Gastroesophageal sphincter (tissue), 4 donors: ENCODE data around the gene INSR. TPM values are rescaled to one million over a fixed set of nuclear protein-coding genes. Genes with fewer than 3 reads are reported as not detected.

Experiments
- ATAC-seq: fragments of 150-250 bp; one replicate; pipeline ENCODE4 v1.9.1; 2016; ENCODE audit warnings: mild to moderate bottlenecking, moderate library complexity
- H3K27ac ChIP-seq, 4 donors: fragments of 200-600 bp; sonication (generic) in 3 of 4; 1 replicate in 3 of 4; 2 replicates in 1 of 4; pipeline ENCODE4 v1.5.1; 2016 to 2019
- H3K27me3 ChIP-seq: fragments of 200-600 bp; sonication (generic); one replicate; pipeline ENCODE4 v1.5.1; 2019
- H3K36me3 ChIP-seq, 2 donors: fragments of 200-600 bp; sonication (generic); one replicate each; pipeline ENCODE4 v1.5.1; 2019; ENCODE audit warnings: control low read depth in 1 of 2
- H3K4me1 ChIP-seq, 3 donors: fragments of 200-600 bp; sonication (generic); 1 replicate in 2 of 3; 2 replicates in 1 of 3; pipeline ENCODE4 v1.5.1; 2016 to 2019; ENCODE audit warnings: control low read depth in 2 of 3
- H3K4me3 ChIP-seq, 2 donors: fragments of 200-600 bp; sonication (generic); one replicate each; pipeline ENCODE4 v1.5.1; 2019; ENCODE audit warnings: mild to moderate bottlenecking in 1 of 2, moderate library complexity in 1 of 2
- H3K9me3 ChIP-seq, 3 donors: fragments of 200-600 bp; sonication (generic); one replicate each; pipeline ENCODE4 v1.5.1; 2017 to 2019; ENCODE audit warnings: control low read depth in 2 of 3
- EP300 ChIP-seq: sonication (generic); formaldehyde crosslinking; IDR thresholded peaks from one replicate; pipeline ENCODE4 v1.6.1; 2017; ENCODE audit warnings: antibody characterized with exemption, mild to moderate bottlenecking
- POLR2A ChIP-seq, 2 donors: fragments of 450-650 bp; IDR thresholded peaks; one replicate each; pipeline ENCODE4 v1.6.1; 2017; ENCODE audit warnings: antibody characterized with exemption in 2 of 2, mild to moderate bottlenecking in 2 of 2, moderate library complexity in 1 of 2
- POLR2AphosphoS5 ChIP-seq: sonication (generic); formaldehyde crosslinking; IDR thresholded peaks from one replicate; pipeline ENCODE4 v1.6.1; 2017; ENCODE audit warnings: antibody characterized with exemption
- WGBS, 2 donors: methylation state at CpG; one replicate each; pipeline ENCODE4 v1.1.5; 2018; ENCODE audit warnings: low coverage in 1 of 2; 5-methylcytosine and 5-hydroxymethylcytosine counted together
- total RNA-seq, 4 donors: library from RNA; depleted of rRNA; stranded (reverse); fragments of >200 nt; gene quantifications; one replicate each; pipeline ENCODE4 v1.1.0, GENCODE V29; 2016
- TF ChIP-seq, protein P1 (sequence below), 4 experiments: fragments of 200-600 bp in 2 of 4; fragments of 450-650 bp in 2 of 4; sonication (generic) in 1 of 4; IDR thresholded peaks; one replicate each; pipeline ENCODE4 v1.5.1; 2017 to 2019; ENCODE audit warnings: antibody characterized with exemption in 4 of 4, mild to moderate bottlenecking in 2 of 4, moderate library complexity in 2 of 4

Gene INSR
- total RNA-seq, 4 donors from 2014 or later = 67.6 to 95.6 (median 81.2) TPM

GRCh38 chr19:7106711-7107657 is 187.2 kb downstream of the INSR start:
- no peaks in the 10 kb centered on the region for H3K36me3 ChIP-seq
- H3K27ac ChIP-seq = no peak overlapping the region
- ATAC-seq = no peak
- H3K4me1 ChIP-seq = no peaks in the 10 kb centered on the region
- no peak overlapping the region for H3K4me3 ChIP-seq
- H3K9me3 ChIP-seq = no peaks in the 10 kb centered on the region
- WGBS, 2 donors = 77 to 83% methylated on average over 10 of the region's 10 CpGs
- H3K27me3 ChIP-seq = peaks cover 6% of the 10 kb centered on the region
- TF ChIP-seq POLR2A (IDR thresholded peaks at IDR 0.05) (no peak), EP300 (no peak), POLR2AphosphoS5 (no peak)
- TF ChIP-seq, protein P1, sequence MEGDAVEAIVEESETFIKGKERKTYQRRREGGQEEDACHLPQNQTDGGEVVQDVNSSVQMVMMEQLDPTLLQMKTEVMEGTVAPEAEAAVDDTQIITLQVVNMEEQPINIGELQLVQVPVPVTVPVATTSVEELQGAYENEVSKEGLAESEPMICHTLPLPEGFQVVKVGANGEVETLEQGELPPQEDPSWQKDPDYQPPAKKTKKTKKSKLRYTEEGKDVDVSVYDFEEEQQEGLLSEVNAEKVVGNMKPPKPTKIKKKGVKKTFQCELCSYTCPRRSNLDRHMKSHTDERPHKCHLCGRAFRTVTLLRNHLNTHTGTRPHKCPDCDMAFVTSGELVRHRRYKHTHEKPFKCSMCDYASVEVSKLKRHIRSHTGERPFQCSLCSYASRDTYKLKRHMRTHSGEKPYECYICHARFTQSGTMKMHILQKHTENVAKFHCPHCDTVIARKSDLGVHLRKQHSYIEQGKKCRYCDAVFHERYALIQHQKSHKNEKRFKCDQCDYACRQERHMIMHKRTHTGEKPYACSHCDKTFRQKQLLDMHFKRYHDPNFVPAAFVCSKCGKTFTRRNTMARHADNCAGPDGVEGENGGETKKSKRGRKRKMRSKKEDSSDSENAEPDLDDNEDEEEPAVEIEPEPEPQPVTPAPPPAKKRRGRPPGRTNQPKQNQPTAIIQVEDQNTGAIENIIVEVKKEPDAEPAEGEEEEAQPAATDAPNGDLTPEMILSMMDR (IDR thresholded peaks at IDR 0.05) = no peak

DNA sequence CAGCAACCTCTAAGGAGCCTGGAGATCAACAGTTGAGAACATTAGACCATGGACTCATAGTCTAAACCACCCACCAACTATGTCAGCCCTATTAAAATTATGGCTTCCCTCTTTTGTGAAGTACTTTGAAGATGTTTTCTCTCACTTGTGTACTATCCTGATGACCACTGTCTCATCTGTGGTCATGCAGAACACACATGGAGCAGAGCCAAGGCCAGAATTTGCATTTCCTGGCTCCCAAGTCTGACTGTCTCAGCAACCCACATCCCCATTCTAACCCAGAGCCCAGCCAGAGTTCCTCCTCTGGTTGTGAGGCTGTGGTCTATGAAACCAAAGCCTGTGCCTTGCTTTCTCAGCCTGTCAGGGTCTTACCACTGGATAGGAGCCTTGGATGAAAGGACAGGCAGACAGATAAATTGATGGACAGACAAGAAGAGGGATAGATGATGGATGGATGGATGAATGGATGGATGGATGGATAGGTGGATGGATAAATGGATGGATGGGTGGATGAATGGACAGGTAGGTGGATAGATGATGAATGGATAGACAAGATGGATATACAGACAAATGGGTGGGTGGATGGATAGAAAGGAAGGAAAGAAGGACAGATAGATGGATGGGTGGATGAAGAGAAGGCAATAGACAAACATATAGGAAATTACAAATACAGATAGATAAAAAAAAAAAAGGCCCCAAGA is 189.3 kb downstream of the INSR start:
- Histone ChIP-seq H3K27ac (no peak overlapping the region), H3K9me3 (no peaks in the 10 kb centered on the region), H3K36me3 (no peaks in the 10 kb centered on the region), H3K4me1 (peaks cover 0 to 4% (median 0%) of the 10 kb centered on the region in 3 donors), H3K4me3 (no peak overlapping the region), H3K27me3 (peaks cover 6% of the 10 kb centered on the region)
- TF ChIP-seq EP300 (no peak), POLR2A (IDR thresholded peaks at IDR 0.05) (no peak), POLR2AphosphoS5 (no peak)
- TF ChIP-seq, protein P1 (IDR thresholded peaks at IDR 0.05) = no peak
- no peak for ATAC-seq

- H3K36me3 ChIP-seq = no peaks in the 10 kb centered on the region
- TF ChIP-seq, protein P1 (IDR thresholded peaks at IDR 0.05) = no peak
- TF ChIP-seq POLR2A (IDR thresholded peaks at IDR 0.05) = no peak
- no peak for TF ChIP-seq EP300
- no peak for TF ChIP-seq POLR2AphosphoS5
- H3K4me3 ChIP-seq = no peak overlapping the region
- no peak overlapping the region for H3K27ac ChIP-seq
- H3K27me3 ChIP-seq = no peaks in the 10 kb centered on the region
- 50 to 61% methylated on average over 6 to 12 of the region's 19 CpGs for whole genome bisulfite sequencing, 2 donors
- peaks cover 0 to 16% (median 0%) of the 10 kb centered on the region in 3 donors for H3K4me1 ChIP-seq
- H3K9me3 ChIP-seq = no peaks in the 10 kb centered on the region
- ATAC-seq = no peak
Measured at GRCh38 chr19:7101498-7102253, 192.5 kb downstream of the INSR start.

GRCh38 chr19:7099597-7099921 is 194.7 kb downstream of the INSR start:
- no peak for ATAC-seq
- peak overlapping the region; percentile 40 to 73 for H3K4me3 ChIP-seq
- TF ChIP-seq, protein P1 (IDR thresholded peaks at IDR 0.05) = no peak
- no peaks in the 10 kb centered on the region for H3K27me3 ChIP-seq
- H3K27ac ChIP-seq = peak overlapping the region; percentile 68 to 96 (median 92)
- peaks cover 0 to 16% (median 0%) of the 10 kb centered on the region in 3 donors for H3K4me1 ChIP-seq
- peaks cover 0 to 6% of the 10 kb centered on the region in 2 donors for H3K36me3 ChIP-seq
- 6 to 16% methylated on average over 4 to 7 of the region's 9 CpGs for WGBS, 2 donors
- peaks cover 0 to 9% (median 3%) of the 10 kb centered on the region in 3 donors for H3K9me3 ChIP-seq
